NT2/D1 (cell line): ENCODE measurements around the gene NSMCE1.

ENCODE experiments used
- SUZ12 ChIP-seq: IDR thresholded peaks from 2 replicates; pipeline ENCODE4 v1.6.1; 2011; ENCODE audit not compliant: insufficient read length, insufficient read depth; ENCODE audit errors: extremely low read depth
- YY1 ChIP-seq: IDR thresholded peaks from 2 replicates; pipeline ENCODE4 v1.6.1; 2011; ENCODE audit not compliant: insufficient read length, insufficient read depth

DNA sequence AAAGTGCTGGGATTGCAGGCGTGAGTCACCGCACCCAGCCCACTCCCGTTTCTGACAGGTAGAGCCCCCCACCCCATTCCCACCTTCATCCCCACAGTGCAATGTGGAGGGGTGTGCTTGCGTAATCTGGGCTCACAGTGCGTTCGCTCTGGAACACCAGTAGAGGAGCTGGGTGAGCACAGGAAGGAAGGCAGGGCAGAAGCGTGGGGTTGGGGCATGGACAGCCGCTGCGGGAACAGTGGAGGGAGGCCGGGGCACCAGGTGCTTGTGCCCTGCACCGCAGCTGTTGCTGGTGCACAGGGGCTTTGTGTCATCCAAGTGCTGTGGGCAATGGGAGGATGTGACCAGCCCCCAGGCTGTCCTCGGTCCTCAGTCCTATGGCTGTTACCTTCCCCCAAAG lies 40.5 kb downstream of the NSMCE1 start:
- no peak for TF ChIP-seq YY1
- no peak for TF ChIP-seq SUZ12
